Eye (tissue), 1 donor: ENCODE results near the gene POLR2E.
"Not testable (repeated sequence)": the region's sequence is repeated elsewhere in the genome, so short reads cannot be mapped to it uniquely, and the experiment has no call there.

Experiments used
- DNase-seq: peaks from one replicate; pipeline ENCODE4 v3.0.0-alpha.2; 2015

The POLR2E gene

DNA sequence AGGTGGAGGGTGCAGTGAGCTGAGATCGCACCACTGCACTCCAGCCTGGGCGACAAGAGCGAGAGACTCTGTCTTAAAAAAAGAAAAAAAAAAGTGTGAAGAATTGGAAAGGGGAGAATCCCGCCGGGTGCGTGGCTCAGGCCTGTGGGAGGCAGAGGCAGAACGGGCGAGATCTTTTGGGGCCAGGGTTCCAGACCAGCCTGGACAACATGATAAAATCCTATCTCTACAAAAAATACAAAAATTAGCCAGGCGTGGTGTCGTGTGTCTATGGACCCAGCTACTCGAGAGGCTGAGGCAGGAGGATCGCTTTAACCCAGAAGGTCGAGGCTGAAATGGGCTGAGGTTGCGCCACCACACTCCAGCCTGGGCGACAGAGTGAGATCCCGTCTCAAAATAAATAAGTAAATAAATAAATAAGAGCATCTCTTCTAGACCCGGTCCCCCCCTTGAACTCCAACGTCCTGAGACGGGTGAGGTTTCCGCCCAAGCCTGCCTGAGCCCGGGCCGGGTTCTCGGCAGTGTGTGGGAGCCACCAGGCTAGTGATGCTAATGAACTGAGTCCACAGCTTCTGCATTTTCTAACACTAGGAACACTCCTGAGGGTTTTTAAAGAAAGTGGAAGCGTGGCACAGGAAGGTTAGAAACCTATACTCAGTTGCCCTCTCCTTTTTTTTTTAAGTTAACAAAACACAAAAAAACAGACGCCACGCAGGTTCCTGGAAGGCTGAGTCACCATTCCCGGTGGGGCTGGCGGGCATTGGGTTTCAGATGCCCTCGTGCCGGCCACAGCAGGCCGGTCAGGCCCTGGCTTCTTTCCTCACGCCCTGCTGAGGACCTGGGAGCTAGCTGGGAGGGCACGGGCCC, 30.7 kb upstream of the POLR2E start:
- DNase-seq: no peak

DNA sequence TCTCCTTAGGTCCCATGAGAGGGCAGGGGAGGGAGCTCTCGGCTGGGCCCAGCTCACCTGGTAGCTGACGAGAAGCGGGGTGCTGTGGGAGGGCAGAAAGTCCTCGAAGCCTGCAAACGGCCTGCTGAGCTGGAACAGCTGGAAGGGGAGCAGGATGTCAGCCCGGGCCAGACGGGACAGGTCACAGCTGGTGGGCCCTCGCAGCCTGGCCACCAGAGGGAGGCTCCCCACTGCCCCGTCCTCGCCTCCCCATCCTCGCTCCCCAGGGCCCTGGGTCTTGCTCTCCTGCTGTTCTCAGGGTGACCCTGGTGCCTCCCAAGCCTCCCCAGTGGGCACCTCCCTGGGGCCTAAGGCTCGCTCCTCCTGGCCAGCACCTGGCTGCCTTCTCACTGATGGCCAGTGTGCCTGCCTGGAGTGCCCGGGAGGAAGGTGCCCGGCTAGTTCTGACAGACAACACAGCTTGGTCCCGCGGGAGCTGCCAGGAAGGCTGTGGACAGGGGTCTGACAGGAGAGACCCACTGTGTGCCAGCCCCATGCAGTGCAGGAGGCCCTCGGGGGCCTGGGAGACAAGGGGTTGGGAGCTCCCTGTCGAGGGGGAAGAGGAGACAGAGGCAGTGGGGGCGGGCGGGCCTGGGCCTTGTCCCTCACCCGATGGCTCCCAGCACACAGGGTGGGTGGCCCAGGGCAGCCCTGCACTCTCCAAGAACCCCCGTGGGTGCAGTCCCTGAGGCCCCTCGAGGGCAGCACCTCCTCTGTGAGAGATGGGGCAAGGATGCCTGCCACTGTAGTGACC, 28.9 kb upstream of the POLR2E start:
- DNase-seq: no peak

DNA sequence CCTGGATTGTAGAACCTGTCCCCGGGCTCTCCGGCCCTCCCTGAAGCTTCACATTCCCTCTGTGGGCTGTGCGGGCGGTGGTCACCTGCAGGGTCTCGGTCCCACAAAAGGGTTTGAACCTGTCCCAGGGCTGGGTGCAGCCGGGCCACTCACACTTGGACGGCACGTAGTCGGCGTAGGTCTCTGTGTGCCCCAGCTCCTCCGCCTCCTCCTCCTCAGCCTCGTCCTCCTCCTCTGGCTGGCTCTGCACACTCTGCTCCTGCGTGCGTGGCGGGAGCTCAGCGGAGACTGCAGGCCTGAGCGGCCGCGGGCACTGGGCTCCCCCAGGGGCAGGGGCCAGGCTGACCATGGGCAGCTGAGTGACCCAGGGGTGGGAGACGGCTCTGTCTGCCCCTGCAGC, 28.2 kb upstream of the POLR2E start:
- no peak for DNase-seq

DNA sequence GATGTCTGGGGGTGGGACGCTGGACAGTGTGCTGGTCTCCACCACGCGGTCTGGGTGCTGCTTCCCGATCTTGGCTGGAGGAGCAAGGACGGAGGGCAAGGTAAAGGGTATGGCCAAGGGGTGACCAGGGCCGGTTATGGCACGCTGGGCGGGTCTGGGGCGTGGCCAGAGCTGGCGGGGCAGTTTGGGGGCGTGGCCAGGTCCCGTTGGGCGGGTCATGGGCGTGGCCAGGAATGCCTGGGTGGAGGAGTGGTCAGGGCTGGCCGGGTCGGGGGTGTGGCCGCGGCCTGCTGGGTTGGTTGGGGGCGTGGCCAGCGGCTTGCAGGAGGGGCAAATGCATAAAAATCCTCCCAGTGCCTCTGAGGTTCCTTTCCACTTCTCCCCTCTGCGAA, 27.8 kb upstream of the POLR2E start:
- peak; percentile 31 for DNase-seq

DNA sequence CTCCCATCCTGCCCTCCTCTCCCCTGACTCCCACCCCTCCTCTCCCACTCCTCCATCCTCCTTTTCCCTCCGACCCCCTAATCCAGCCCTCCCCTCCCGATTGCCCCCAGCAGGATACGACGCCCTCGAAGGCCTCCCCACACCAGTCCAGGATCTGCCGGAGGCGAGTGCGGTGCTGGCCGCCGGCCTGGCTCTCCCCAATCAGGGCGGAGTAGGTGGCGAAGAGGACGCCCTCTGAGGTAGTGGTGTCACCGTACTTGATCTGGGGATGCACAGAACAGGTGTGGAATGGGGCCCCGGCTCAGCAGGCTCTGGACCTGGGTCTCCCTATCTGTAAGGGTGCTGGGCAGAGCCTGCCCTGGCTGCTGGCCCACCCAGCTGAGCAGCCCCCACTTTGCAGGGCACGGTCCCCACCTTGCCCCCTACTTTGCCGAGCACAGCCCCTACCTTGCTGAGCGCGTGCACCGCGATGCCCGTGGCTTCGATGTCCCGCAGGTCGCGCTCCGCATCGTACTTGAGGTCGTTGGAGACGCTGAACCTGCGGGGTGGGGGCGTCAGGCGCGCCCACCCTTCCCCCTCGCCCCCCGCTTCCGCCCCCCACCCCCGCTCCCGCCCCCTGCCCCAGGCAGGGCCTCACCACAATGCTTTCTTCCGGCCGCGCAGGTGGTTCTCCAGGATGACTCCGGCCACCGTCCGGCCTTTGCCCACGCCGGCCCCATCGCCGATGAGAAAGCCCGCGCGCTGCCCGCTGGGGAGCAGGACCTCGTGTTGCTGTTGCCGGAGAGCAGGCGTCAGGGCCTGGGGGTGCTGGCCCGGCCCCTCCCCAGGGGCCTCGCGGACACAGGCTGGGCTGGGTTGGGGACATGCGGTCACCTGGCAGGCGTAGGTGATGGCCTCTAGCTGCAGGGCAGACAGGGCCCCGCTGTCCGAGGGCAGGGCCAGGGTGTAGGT, 27.1 kb upstream of the POLR2E start:
- no peak for DNase-seq

DNA sequence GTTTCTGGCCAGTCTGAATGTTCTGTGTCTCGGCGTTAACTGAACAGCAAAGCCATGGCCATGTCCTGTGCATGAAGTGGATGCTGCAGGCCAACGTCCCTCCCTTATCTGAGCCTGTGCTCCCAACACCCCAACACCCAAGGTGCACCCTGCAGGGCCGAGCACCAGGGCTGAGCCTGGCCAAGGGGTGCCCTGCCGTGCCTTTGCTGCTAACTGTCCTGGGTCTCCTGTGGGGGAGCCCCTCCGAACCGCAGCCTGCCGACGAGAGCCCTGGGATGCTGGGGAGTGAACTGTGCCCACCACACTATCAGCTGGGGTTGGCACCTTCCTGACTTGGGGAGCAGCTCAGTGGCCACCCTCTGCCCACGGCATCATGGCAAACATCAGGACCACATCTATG, 26.2 kb upstream of the POLR2E start:
- DNase-seq: no peak

DNA sequence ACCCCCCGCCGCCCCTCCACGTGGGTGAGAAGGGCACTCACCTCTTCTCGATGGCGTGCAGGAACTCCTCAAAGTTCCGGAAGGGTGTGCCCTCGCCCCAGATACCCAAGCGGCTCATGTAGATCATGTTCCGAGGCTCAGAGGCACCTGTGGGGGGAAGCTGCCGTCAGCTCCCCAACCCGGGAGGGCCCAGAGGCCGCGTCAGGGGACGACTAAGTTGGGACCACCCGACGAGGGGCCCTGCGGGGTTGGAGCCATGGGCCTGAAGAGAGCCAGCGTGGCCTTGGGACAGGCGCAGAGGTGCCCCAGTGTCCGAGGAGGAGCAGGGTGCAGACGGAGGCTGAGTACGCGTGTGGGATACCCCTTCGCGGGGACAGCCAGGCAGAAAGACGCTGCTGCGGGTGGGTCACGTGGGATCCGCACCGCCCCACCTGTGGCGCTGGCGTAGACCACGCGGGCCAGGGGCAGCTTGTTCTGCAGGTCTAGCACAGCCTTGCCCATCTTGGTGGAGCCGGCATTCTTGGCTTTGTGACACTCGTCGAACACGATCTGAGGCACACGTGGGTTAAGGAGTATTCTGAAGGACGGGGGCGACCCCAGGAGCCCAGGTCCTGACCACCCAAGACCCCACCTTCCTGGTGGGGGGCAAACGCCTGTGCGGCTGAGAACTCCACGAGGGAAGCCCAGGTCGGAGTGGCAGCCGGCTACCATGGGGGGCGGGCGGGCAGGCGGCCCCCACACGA, 24.5 kb upstream of the POLR2E start:
- DNase-seq: no peak

DNA sequence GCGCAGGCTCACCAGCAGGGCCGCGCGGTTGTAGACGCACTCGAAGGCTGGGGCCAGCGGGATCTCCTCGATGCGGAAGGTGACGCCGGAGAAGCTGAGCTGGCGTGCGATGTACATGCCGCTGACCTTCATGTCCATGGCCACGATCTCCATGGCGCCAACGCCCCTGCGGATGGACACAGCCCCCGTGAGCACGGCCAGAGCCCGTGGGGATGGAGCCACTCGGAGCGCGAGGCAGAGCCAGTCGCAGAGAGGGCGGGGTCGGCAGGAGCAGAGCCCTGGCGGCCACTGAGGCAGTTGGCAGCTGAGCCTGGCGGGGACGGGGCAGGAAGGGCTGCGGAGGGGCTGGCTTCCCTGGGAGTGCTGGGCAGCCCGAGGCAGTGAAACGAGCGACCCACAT, 23.8 kb upstream of the POLR2E start:
- no peak for DNase-seq

DNA sequence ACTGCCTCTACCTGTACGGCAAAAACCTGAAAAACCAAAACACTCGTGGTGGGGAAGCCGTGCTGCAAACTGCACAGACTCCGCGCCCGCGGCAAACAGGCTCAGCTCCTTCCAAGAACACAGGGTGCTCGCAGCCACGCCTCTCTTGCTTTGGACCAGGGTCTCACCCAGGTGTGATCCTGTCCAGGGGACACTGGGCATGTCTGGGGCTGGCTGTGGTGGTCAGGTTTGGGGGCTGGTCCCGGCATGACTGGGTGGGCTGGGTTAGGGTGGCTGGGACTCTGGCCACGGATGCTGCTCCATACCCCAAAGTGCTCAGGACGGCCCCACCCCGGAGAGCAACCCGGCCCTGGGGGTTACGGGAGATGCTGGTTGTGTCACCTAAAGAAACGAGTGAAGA, 22.5 kb upstream of the POLR2E start:
- no peak for DNase-seq

DNA sequence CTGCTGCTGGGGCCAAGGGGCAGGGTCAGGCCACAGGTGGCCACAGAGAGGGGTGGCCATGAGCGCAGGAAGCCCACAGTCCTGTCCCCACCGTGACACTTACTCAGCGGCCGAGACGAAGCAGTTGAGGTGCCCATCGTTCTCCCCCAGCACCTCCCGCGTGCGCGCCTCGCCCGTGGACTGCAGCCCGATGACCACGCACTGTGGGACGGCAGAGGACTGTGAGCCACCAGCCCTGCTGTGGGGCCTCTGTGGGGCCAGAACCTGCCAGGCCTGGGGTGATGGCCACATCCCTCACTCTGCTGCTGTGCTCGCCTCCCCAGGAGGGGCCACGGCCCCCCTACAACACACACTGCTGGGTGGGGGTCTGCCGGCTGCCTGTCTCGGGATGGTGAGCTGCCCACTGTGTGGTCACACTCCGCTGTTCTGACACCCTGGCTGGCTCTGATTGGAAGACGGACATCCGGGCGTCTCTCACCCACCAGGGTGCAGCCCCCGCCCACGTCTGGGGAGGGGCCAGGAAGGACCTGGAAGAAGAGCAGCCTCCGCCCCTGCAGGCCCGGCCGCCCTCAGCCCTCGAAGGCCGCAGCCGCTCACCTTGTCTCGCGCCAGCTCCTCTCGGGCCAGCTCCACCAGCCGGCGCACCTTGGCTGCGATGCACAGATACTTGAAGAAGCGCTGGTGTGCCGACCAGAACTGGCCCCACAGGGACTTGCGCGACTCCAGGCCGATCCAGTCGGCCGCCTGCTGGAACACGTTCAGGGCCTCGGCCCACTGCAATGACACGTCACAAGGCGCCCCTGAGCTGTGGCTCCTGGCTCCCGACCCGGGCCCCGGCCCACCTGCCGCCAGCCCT, 21.8 kb upstream of the POLR2E start:
- no peak for DNase-seq

DNA sequence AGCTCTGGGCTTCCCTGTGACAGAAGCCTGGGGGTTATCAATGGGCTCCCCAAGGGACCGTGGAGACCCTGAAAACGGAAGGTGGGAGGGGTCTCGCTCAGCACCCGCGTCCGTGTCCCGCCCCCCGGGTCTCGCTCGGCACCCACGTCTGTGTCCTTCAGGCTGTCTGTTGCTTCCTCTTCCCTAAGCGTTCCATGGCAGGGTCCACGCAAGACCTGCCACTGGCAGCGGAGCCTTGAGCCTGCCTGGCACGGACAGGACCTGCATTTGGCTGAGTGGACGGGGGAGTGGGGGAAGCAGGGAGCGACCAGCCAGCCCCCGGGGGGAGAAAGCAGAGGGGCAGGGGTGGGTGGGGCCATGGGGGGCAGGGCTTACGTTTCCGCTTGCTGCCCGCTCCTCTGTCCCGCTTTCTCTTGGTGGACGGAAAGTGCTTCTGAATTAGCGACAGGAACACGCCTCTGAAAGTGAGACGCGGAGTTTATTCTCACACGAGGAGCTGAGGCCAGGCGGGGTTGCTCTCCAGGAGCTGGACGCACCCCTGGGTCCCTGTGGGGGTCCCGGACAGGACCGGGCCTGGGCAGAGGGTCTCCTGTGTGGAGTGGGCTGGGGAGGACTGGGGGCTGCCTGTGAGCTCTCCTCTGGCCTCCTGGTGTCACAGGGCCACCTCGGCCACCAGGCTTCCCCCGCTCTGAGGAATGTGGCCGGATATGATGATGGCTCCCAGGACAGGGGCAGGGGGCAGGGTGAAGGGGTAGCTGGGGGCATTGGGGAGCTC, 20.7 kb upstream of the POLR2E start:
- no peak for DNase-seq

DNA sequence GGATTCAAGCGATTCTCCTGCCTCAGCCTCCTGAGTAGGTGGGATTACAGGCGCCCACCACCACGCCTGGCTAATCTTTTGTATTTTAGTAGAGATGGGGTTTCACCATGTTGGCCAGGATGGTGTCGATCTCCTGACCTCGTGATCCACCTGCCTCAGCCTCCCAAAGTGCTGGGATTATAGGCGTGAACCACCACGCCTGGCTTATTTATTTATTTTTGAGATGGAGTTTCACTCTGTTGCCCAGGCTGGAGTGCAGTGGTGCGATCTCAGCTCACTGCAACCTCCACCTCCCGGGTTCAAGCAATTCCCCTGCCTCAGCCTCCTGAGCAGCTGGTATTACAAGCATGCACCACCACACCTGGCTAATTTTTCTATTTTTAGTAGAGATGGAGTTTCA, 19.6 kb upstream of the POLR2E start:
- not testable (repeated sequence) for DNase-seq

DNA sequence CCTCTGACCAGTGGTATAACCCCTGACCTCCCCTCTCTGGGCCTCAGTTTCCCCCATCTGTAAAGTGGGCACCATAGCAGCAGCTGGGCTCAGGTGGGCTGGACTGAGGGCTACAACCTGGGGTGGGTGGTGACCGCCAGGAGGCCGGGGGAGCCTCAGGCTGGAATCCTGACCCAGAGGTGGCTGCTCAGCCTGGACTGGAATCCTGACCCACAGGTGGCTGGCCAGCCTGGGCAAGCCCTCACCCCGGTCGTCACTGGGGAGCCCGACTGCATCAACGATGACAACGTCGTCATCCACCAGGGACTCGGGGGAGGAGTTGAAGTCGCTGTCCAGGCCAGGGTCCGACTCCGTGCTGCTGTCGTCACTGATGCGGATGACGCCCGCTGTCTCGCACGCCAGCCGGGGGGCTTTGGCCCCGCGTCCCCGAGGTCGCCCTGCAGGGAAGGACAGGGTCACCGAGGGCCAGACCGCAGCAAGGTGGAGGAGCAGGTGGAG, 18.9 kb upstream of the POLR2E start:
- DNase-seq: no peak

DNA sequence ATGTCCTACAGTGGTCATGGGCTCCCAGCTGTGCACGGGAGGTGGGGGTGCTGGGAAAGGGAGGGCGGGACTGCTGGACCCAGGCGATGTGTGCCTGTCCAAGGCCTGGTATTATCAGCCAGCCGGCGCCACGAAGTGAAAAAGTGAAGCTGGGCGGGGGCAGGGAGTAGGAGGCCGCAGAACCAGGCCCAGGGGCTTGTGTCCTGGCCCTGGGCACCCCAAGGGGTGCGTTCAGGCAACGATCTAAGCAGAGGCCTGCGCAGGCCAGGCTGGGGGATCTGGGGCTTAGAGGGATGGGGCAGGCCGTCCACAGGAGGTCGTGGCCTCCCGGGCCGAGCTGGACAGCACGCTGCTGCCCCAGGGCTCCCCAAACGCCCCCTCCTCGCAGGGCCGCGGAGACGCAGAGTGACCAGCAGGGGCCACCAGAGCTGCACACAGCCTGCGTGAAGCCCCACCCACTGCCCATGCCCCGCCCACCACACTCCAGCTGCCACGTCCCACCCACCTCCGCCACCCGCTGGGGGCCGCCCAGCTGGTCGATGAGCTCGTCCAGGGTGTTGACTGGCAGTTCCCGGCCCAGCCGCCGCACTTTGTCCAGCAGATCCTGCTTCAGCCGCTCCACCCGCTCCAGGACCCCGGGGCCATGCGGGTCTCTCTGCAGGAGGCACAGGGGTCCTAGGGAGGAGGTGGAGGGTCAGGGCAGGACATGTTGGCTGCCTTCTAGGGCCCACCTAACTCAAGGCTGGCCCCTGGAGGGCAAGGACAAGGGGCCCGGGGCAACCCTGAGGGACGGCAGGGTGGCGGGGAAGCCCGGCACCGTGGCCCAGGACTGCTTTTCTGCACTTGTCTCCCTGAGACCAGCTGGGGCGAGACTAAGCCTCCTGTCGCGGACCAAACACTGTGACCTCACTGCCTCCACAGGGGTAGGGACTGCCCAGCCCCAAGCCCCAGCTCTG, 18.1 kb upstream of the POLR2E start:
- DNase-seq: peak; percentile 96

DNA sequence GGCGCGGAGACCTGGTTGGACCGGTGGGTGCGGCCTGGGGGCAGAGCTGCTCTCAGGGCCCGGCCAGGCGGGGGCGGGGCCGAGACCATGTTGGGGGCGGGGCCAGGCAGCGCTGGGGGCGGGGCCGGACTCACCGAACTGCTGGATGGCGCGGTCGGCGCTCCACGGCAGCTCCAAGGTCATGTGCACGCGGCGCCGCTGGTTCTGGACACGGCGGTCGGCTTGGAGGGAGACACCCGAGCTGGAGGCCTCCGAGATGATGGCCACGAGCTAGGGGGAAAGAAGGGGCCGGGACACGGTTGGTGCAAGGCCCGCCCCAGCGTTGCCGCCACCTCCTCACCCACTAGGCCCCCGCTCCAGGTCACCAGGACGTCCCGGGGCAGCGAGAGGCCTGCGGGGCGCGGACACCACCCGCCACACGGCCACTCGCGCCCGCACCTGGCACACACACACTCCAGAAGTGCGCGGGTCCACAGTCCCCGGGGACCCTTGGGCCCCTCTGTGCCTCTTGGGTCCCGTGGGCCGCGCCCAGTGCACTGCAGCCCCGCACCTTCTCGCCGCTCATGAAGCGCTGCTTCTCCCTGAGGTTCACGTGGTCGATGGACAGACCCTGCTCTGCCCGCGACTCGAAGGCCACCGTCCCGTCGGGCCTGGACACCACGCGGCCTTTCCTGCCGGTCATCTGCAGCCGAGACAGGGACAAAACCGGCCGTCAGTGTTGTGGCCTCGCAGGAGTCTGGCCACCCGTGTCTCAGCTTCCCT, 17.3 kb upstream of the POLR2E start:
- peak; percentile 54 for DNase-seq

DNA sequence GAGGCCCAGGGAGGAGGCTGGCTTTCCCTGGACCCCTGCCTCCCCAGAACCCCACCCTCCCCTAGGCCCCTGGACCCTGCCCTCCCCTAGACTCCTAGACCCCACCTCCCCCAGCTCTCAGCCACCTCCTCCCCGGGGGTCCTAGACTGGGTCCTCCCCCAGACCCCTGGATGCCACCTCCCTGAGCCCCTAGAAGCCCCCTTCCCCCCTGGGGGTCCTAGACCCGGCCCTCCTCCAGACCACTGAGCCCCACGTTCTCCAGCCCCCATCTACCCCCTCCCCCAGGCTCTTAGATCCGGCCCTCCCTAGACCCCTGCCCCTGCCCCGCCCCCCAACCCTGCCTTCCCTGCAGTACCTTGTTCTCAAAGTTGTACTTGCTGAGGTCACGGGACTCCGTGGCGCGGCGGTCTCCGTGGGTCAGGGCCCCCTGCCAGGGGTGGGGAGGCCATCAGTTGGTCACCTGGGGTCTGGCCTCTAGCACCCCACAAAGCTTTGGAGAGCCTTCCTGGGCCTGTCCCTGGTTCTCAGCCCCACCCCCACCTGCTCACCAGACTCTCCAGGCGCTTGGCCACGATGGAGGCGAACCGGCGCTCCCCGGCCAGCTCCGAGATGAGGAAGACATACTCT, 16.6 kb upstream of the POLR2E start:
- no peak for DNase-seq

DNA sequence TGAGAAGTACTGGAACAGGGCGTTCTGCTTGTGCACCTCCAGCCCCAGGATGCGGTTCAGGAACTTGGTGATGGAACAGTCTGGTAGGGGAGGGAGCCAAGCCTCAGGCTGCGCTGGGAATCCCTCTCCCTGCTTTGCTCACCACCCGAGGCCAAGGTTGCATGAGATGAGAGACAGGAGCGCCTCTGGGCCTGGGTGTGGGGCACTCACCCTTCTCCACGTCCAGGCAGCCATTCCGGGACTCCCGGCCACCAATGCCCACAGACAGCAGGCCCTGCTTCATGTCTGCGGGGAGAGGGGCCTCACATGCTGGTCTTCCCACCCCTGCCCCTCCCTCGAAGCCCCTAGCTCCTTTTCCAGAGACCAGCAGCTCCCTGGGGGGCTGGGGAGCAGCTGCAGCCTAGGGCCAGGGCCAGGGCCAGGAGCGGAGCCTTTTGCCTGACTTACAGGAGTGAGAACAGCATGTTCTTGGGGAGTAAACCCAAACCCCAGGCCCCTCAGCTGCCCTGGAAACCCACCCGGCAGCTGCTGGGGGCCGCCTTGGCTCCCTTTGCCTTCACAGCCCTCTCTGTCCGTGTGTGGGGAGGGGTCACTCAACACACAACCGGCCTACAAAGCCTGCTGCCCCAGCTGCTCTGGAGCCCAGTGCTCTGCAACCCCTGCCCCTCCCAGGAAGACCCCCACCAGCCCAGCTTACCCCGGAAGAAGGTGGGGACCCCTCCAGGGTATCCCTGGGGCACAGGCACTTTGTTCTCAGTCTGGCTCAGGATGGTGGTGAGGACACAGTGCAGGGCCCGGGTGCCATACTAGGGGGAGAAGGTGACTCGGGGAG, 15.8 kb upstream of the POLR2E start:
- DNase-seq: peak; percentile 58
